Stimulated activated naive B cell treated with anti-CD40 and anti-IgM and Interleukin-4, amounts not matched to agents 10 μg/mL and 1 μg/mL and 100 μg/mL, for 72 hours (primary cell): ENCODE data around the gene AKAP1.

Experiments
- ATAC-seq, 2 donors: fragments of 150-1000 bp; cut with Tn5 transposase; replicated peaks; 2 replicates each; pipeline ENCODE4 v1.10.0; 2021; ENCODE audit warnings: moderate library complexity in 1 of 2
- DNase-seq: peaks from one replicate; pipeline ENCODE4 v3.0.0; 2021
- H3K27ac Mint-ChIP-seq: one replicate; pipeline ENCODE4 v1.8.0; 2022; ENCODE audit warnings: mild to moderate bottlenecking, mixed read lengths
- H3K27me3 Mint-ChIP-seq, 2 donors: one replicate each; pipeline ENCODE4 v1.8.0; 2022; ENCODE audit warnings: mixed read lengths in 2 of 2
- H3K36me3 Mint-ChIP-seq, 2 donors: one replicate each; pipeline ENCODE4 v1.8.0; 2022; ENCODE audit warnings: mixed read lengths in 2 of 2, mild to moderate bottlenecking in 1 of 2
- H3K4me1 Mint-ChIP-seq, 2 donors: one replicate each; pipeline ENCODE4 v1.8.0; 2022; ENCODE audit warnings: mixed read lengths in 2 of 2, mild to moderate bottlenecking in 1 of 2
- H3K4me3 Mint-ChIP-seq, 2 donors: one replicate each; pipeline ENCODE4 v1.8.0; 2022; ENCODE audit warnings: mild to moderate bottlenecking in 2 of 2, mixed read lengths in 2 of 2, moderate library complexity in 1 of 2
- H3K9me3 Mint-ChIP-seq, 2 donors: one replicate each; pipeline ENCODE4 v1.8.0; 2022; ENCODE audit warnings: mixed read lengths in 2 of 2, mild to moderate bottlenecking in 1 of 2

AKAP1 gene

GRCh38 chr17:57084802-57085447, at the start of gene AKAP1:
TSS of gene AKAP1 (plus strand) at chr17:57085246. CDS start at chr17:57105465, 20,219 bp downstream.
- Mint-ChIP-seq H3K4me3 (peak within 1 kb of the TSS; percentile 93 to 96), H3K4me1 (peaks cover 26 to 39% of the 10 kb centered on the region in 2 donors), H3K9me3 (no peaks in the 10 kb centered on the region), H3K27me3 (no peaks in the 10 kb centered on the region), H3K36me3 (peaks cover 0 to 2% of the 10 kb centered on the region in 2 donors), H3K27ac (peak within 1 kb of the TSS; percentile 97)
- DNase-seq (peak; percentile 97), ATAC-seq (peak; percentile 93 to 94)

- H3K27ac Mint-ChIP-seq: no peak overlapping the region
Observed at GRCh38 chr17:57035971-57036481, 49.0 kb upstream of the AKAP1 start.

GRCh38 chr17:57037411-57037810, 47.6 kb upstream of the AKAP1 start:
- peaks cover 18 to 29% of the 10 kb centered on the region in 2 donors for H3K27me3 Mint-ChIP-seq
- H3K4me3 Mint-ChIP-seq: no peak overlapping the region
- no peaks in the 10 kb centered on the region for H3K9me3 Mint-ChIP-seq
- H3K4me1 Mint-ChIP-seq: peaks cover 0 to 2% of the 10 kb centered on the region in 2 donors
- H3K27ac Mint-ChIP-seq: no peak overlapping the region
- no peaks in the 10 kb centered on the region for H3K36me3 Mint-ChIP-seq
- DNase-seq: no peak
- no peak for ATAC-seq

More at GRCh38 chr17:57035971-57036481, 49.0 kb upstream of the AKAP1 start:
- Mint-ChIP-seq H3K27me3 (peaks cover 18 to 29% of the 10 kb centered on the region in 2 donors), H3K36me3 (no peaks in the 10 kb centered on the region), H3K9me3 (no peaks in the 10 kb centered on the region), H3K4me1 (peaks cover 0 to 2% of the 10 kb centered on the region in 2 donors), H3K4me3 (no peak overlapping the region)
- ATAC-seq (no peak), DNase-seq (no peak)

GRCh38 chr17:57038486-57038885, 46.6 kb upstream of the AKAP1 start:
- DNase-seq (no peak), ATAC-seq (no peak)
- Mint-ChIP-seq H3K27me3 (peaks cover 22 to 38% of the 10 kb centered on the region in 2 donors), H3K9me3 (no peaks in the 10 kb centered on the region), H3K27ac (no peak overlapping the region), H3K4me3 (no peak overlapping the region), H3K4me1 (peaks cover 0 to 2% of the 10 kb centered on the region in 2 donors), H3K36me3 (no peaks in the 10 kb centered on the region)

GRCh38 chr17:57040571-57040970, 44.5 kb upstream of the AKAP1 start:
- ATAC-seq (no peak), DNase-seq (no peak)
- H3K27me3 Mint-ChIP-seq: peaks cover 27 to 50% of the 10 kb centered on the region in 2 donors
- no peak overlapping the region for H3K4me3 Mint-ChIP-seq
- H3K27ac Mint-ChIP-seq: no peak overlapping the region
- peaks cover 2 to 6% of the 10 kb centered on the region in 2 donors for H3K4me1 Mint-ChIP-seq
- H3K9me3 Mint-ChIP-seq: no peaks in the 10 kb centered on the region
- H3K36me3 Mint-ChIP-seq: no peaks in the 10 kb centered on the region

GRCh38 chr17:57043276-57043675, 41.8 kb upstream of the AKAP1 start:
- ATAC-seq: no peak
- Mint-ChIP-seq H3K9me3 (no peaks in the 10 kb centered on the region), H3K36me3 (no peaks in the 10 kb centered on the region), H3K27ac (no peak overlapping the region), H3K4me1 (peaks cover 19 to 23% of the 10 kb centered on the region in 2 donors), H3K4me3 (no peak overlapping the region), H3K27me3 (peaks cover 33 to 57% of the 10 kb centered on the region in 2 donors)
- no peak for DNase-seq

GRCh38 chr17:57044976-57045867, 39.8 kb upstream of the AKAP1 start:
- H3K4me3 Mint-ChIP-seq: peak overlapping the region; percentile 88 to 90
- H3K27me3 Mint-ChIP-seq: peaks cover 29 to 44% of the 10 kb centered on the region in 2 donors
- no peaks in the 10 kb centered on the region for H3K9me3 Mint-ChIP-seq
- no peak for ATAC-seq
- no peaks in the 10 kb centered on the region for H3K36me3 Mint-ChIP-seq
- H3K4me1 Mint-ChIP-seq: peaks cover 17 to 23% of the 10 kb centered on the region in 2 donors
- peak overlapping the region; percentile 44 for H3K27ac Mint-ChIP-seq
- DNase-seq: no peak

- H3K36me3 Mint-ChIP-seq: no peaks in the 10 kb centered on the region
- H3K4me1 Mint-ChIP-seq: peaks cover 17 to 23% of the 10 kb centered on the region in 2 donors
- peaks cover 29 to 44% of the 10 kb centered on the region in 2 donors for H3K27me3 Mint-ChIP-seq
- H3K9me3 Mint-ChIP-seq: no peaks in the 10 kb centered on the region
- DNase-seq (peak; percentile 45), ATAC-seq (peak; percentile 83 to 85)
- H3K4me3 Mint-ChIP-seq: peak overlapping the region; percentile 88 to 90
- peak overlapping the region; percentile 95 for H3K27ac Mint-ChIP-seq
Observed at GRCh38 chr17:57045868-57046704, 39.0 kb upstream of the AKAP1 start.

GRCh38 chr17:57046749-57047148, 38.3 kb upstream of the AKAP1 start:
- Mint-ChIP-seq H3K9me3 (no peaks in the 10 kb centered on the region), H3K27me3 (peaks cover 29 to 49% of the 10 kb centered on the region in 2 donors)
- DNase-seq: no peak

GRCh38 chr17:57048096-57048495, 37.0 kb upstream of the AKAP1 start:
- no peak for DNase-seq
- Mint-ChIP-seq H3K4me3 (no peak overlapping the region), H3K27me3 (peaks cover 24 to 43% of the 10 kb centered on the region in 2 donors), H3K4me1 (peaks cover 17 to 23% of the 10 kb centered on the region in 2 donors), H3K9me3 (no peaks in the 10 kb centered on the region), H3K36me3 (no peaks in the 10 kb centered on the region), H3K27ac (no peak overlapping the region)
- no peak for ATAC-seq

More at GRCh38 chr17:57046749-57047148, 38.3 kb upstream of the AKAP1 start:
- peaks cover 17 to 23% of the 10 kb centered on the region in 2 donors for H3K4me1 Mint-ChIP-seq
- H3K27ac Mint-ChIP-seq: peak overlapping the region; percentile 95
- no peaks in the 10 kb centered on the region for H3K36me3 Mint-ChIP-seq
- H3K4me3 Mint-ChIP-seq: peak overlapping the region; percentile 88 to 90
- peak in 1 of 2 donors; percentile 35 for ATAC-seq

GRCh38 chr17:57050306-57050705, 34.7 kb upstream of the AKAP1 start:
- DNase-seq (no peak), ATAC-seq (no peak)
- Mint-ChIP-seq H3K36me3 (no peaks in the 10 kb centered on the region), H3K27me3 (peaks cover 20 to 31% of the 10 kb centered on the region in 2 donors), H3K9me3 (no peaks in the 10 kb centered on the region), H3K4me1 (peaks cover 24 to 31% of the 10 kb centered on the region in 2 donors), H3K27ac (no peak overlapping the region), H3K4me3 (no peak overlapping the region)

GRCh38 chr17:57051886-57052361, 33.1 kb upstream of the AKAP1 start:
- DNase-seq (no peak), ATAC-seq (no peak)
- H3K27ac Mint-ChIP-seq: no peak overlapping the region
- no peak overlapping the region for H3K4me3 Mint-ChIP-seq
- peaks cover 14 to 15% of the 10 kb centered on the region in 2 donors for H3K4me1 Mint-ChIP-seq
- no peaks in the 10 kb centered on the region for H3K9me3 Mint-ChIP-seq
- no peaks in the 10 kb centered on the region for H3K36me3 Mint-ChIP-seq
- peaks cover 9 to 14% of the 10 kb centered on the region in 2 donors for H3K27me3 Mint-ChIP-seq

GRCh38 chr17:57062865-57063264, 22.2 kb upstream of the AKAP1 start:
- Mint-ChIP-seq H3K4me1 (peaks cover 0 to 1% of the 10 kb centered on the region in 2 donors), H3K27me3 (peaks cover 0 to 14% of the 10 kb centered on the region in 2 donors), H3K4me3 (no peak overlapping the region), H3K9me3 (no peaks in the 10 kb centered on the region), H3K36me3 (no peaks in the 10 kb centered on the region), H3K27ac (no peak overlapping the region)
- DNase-seq: no peak
- no peak for ATAC-seq
